HG02610 (cell line): ENCODE results near the gene SRGAP2B.
A peak's percentile ranks its signal among the peaks of the same experiment; 100 is the strongest.
"Not testable (repeated sequence)": the region's sequence is repeated elsewhere in the genome, so short reads cannot be mapped to it uniquely, and the experiment has no call there.

Source experiments
- ATAC-seq: cut with Tn5 transposase; IDR thresholded peaks from one replicate; pipeline ENCODE4 v1.9.1; 2021; ENCODE audit warnings: mild to moderate bottlenecking, moderate library complexity; ENCODE audit not compliant: unreplicated experiment

Gene SRGAP2B

GRCh38 chr1:145093517-145094149 lies 1.5 kb downstream of the SRGAP2B start:
- ATAC-seq: not testable (repeated sequence)

DNA sequence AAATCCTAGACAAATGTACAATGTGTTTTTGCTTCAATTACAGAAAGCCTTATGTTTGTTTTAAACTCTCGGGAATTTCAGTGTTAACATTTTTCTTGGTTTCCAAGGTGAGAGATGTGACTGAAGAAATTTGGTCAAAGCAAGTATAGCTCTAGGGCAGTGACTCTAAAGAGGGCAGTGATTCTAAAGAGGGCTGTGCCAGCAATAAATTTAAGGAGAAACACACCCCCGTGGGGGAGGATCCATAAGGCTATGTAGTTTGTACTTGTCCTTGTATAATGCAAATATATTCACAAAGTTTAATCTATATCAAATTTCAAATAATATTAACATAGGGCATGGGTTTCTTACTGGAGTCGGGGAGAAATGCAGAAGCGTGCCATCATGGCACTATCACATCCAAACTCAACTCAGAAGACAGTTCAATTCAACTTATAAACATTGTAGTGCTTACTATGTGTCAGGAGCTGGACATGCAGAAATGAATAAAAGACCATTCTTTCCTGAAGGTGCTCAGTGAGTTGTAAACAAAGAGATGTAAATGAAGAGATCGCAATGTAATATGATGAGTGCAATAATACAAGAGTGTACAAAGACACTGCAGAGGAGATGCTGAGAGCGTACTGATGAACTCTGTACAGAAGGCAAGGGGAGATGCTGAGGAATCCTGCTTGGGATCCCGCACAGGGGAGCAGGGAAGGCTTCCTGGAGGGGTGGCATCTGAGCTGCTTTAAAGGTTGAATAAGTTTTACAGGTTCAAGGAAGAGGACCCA lies 12.5 kb downstream of the SRGAP2B start:
- not testable (repeated sequence) for ATAC-seq

GRCh38 chr1:145080193-145080592 lies 14.9 kb downstream of the SRGAP2B start:
- not testable (repeated sequence) for ATAC-seq

GRCh38 chr1:145079737-145080136 lies 15.4 kb downstream of the SRGAP2B start:
- ATAC-seq: not testable (repeated sequence)

DNA sequence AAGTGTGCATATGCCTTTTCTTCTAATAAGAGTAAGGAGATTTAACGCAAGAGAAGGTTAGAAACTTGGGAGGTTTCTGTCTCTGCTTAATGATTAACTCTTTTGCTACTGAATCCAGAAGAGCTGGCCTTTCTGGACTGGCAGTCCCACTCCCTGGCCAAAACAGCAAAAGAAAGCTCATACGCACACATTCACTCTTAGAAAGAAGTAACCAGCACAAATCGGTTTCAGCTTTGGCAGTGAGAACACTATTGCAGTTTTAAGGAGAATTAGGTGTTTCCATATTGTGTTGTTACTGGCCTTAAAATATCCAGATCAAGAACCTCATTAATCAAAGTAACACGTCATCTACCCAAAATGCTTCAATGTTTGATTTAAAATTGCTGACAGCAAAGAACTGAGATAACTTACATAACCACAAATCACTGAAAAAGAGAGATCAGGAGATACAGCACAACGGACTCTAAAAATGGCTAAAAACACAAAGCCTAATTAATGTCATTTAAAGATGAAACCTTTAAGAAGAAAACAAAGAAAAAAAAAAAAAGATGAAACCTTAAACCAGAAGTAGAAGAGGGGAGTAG lies 16.2 kb downstream of the SRGAP2B start:
- ATAC-seq: not testable (repeated sequence)

DNA sequence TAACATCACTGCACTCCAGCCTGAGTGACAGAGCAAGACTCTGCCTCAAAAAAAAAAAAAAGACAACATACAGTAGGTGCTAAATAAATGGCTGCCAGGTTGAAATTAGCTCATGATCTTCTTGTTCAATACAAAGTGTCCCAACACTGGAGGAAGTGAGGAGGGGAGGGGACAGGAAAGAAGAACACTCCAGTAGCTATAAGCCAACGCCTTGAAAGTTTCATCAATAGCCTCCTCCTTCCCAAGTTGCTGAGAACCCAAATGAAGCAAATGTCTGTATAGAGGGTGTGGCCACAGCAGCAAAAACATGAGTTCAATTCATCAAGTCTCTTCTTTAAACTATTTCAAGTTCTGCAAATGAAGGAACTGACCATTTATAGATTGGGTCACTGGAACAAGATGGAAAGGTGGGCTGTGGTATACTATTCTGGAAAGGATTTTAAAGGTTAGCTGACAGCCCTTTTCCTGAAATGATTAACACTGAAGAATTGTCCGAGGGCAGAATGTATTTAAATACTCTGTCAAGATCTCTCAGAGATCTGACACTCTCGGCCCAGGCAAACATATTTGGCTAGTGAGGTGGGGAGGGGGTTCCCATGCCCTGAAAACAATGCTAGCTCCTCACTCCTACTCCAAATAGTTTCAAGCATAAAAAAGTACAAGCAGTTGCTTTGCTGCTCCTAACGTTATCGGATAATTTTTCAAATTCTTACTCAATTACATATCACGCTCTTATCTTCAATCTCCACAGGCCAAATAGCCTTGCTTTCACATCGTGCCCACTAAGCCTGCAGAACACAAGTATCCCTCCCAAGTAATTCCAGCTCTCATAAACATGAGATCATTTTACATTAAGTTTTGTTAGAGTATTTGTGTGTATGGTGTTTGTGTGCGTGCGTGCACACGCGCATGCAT lies 17.0 kb downstream of the SRGAP2B start:
- not testable (repeated sequence) for ATAC-seq

DNA sequence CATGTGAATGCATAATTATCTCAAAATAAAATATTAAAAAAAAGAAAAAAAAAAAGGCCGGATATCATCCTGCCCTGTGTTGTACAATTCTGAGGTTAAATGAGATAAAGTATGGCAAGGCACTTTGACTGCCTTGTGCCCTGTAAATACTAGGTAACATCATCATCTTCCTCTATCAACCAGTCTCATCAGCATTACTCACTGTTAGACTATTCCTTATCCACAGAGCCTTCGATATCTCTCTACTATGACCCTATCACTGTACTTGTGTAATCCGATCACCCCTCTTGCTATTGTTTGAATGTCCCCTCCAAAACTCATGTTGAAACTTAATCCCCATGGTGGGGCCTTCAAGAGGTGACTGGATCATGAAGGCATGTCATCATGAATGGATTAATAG lies 18.3 kb downstream of the SRGAP2B start:
- not testable (repeated sequence) for ATAC-seq

DNA sequence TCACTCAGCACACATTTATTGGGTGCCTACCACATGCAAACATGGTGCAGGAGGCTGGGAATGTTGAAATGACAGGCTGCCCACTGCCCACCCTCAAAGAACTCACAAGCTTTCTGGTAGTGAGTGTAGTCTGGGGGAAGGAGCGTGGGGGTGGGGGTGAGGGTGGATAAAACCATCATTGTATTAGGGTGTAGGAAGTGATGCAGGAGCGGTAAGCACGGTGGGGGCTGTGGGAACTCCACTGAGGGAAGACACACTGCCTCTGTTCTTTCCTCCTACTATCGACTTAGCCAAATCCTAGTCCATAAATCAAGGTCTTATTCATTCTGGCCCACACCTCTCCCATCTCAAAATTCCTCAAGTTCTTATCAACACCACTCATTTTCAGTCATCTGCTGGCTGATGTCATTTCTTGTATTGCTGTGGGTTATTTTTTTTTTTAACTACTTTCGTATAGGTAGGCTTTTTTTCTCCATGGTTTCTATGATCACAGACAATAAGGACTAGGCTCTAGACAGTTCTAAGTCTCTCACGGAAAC lies 21.0 kb downstream of the SRGAP2B start:
- not testable (repeated sequence) for ATAC-seq

- not testable (repeated sequence) for ATAC-seq
These were observed 23.6 kb downstream of the SRGAP2B start for GRCh38 chr1:145071569-145071968.

DNA sequence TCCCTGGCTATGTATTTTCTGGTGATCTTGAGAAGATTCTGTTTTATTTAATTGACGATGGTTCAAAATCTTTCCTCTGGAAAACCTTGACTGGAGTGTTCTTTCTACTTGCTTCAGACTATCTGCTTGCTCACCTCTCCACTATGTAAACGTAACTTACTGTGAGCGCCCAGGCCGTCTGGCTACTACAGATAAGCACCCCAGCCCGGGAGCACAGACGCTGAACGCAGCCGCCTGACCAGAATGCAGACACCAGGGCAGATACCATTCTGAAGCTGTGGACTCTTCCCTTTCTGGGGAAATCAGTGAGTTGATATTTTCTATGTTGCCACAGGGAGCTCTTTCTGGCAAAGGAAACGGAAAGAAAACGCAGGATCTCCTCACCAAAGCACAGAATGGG lies 28.6 kb downstream of the SRGAP2B start:
- not testable (repeated sequence) for ATAC-seq

DNA sequence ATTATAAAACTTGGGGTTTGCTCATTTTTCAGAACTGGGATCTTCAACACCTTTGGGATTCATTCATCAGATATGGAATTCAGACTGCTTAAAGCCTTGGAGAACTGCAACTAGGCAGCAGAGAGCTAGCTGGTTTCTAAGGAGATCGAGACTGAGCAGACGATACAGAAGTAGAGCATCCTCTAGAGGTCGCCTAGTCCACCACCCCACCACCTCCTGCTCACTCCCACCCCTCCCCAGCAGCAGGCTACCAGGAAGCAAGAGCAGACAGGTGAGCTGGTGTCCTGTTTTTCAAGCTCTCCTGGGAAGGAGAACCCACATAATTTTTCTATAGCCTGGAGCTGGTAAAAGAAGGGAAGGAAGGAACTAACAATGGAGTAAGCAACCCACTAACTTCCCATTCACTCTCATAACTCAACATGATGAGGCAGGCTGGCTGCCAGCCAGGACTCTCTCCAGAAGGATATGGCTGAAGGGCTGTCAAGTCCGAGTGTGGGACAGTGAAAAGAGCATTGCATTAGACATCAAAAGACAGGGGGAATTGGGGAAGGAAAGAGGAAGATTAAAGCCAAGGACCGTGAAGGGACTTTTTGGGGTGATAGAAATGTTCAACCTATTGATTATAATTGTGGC lies 29.8 kb downstream of the SRGAP2B start:
- not testable (repeated sequence) for ATAC-seq

DNA sequence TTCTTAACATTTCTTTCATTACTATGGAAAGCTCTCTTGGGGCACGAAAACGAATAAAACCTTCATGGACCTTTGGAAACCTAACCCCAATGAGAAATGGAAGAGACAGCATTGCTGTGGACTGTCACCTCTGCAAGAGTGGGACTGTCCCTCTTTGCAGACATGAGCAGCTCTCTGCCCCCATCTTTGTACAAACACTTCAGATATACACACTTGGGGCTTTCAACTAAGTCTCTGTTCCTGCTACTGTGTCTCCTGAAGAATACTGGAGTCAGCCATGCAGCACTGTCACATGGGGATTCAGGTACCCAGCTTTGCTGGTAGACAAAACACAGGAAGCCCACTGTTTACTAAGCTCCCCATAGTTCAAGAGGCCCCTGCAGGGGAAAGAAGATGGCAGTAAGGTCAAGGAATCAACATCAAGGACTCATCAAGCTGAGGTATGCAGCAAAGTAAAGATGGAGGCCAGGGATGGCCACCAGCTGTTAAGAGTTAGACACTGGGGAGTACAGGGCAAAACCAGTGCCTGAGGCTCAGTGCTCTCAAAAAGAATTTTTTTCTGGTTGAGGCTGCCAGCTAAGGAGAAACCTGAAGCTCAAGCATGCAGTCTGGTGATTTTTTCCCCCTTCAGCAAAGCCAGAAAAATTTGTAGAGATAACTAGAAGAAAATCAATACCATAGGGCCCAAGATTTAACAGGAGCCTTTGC lies 31.0 kb downstream of the SRGAP2B start:
- ATAC-seq: not testable (repeated sequence)

DNA sequence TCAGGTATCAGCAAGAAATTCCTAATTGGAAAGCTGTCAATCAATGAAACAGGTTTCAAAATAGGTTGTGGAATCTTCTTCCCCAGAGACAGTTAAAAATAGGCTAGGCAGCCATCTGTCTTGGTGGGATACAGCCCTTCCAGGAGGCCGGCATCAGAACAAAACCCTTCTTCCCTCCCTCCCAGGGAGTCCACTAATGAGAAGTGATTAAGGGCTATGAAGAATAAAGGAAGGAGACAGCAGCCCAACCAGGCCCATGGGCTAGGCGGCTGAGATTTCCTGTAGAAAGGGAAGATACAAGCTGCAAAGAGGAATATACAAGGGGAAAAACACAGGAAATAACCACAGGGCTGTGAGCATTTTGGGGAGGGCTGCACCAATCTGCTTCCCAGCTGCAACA lies 31.8 kb downstream of the SRGAP2B start:
- ATAC-seq: not testable (repeated sequence)

- peak; percentile 48 for ATAC-seq
These were observed 36.9 kb downstream of the SRGAP2B start for GRCh38 chr1:145058184-145058583.

- ATAC-seq: peak; percentile 99
These were observed 39.8 kb downstream of the SRGAP2B start for GRCh38 chr1:145055217-145055760.

GRCh38 chr1:145053428-145053827 lies 41.7 kb downstream of the SRGAP2B start:
- ATAC-seq: not testable (repeated sequence)

- ATAC-seq: not testable (repeated sequence)
These were observed 42.9 kb downstream of the SRGAP2B start for GRCh38 chr1:145052019-145052776.

- ATAC-seq: peak; percentile 52
These were observed 46.8 kb downstream of the SRGAP2B start for GRCh38 chr1:145048181-145048856.
